ENCODE results near the gene POU2AF3.

POU2AF3 gene

GRCh38 chr11:111336062-111336461, 37.7 kb downstream of the POU2AF3 start:
- no peak overlapping the region for H3K4me3 ChIP-seq (ENCODE audit: low read length, poor library complexity, severe bottlenecking)
- peaks cover 8% of the 10 kb centered on the region for H3K9me3 ChIP-seq (ENCODE audit: insufficient read depth, low read depth, low read length)
- no peak overlapping the region for H3K9ac ChIP-seq (ENCODE audit: low read depth, low read length, poor library complexity, severe bottlenecking)
- H3K9me2 ChIP-seq (replicated peaks; ENCODE audit: low read depth, low read length): no peaks in the 10 kb centered on the region
- no peaks in the 10 kb centered on the region for H4K20me1 ChIP-seq (ENCODE audit: insufficient read depth, low read length, poor library complexity, severe bottlenecking)
- H3K4me1 ChIP-seq (ENCODE audit: insufficient read depth, low read length, poor library complexity, severe bottlenecking): no peaks in the 10 kb centered on the region
- no peaks in the 10 kb centered on the region for H3K27me3 ChIP-seq (ENCODE audit: insufficient read depth, low read length, poor library complexity, severe bottlenecking)
- H2AFZ ChIP-seq (ENCODE audit: low read length): no peak overlapping the region
- H3K4me2 ChIP-seq (ENCODE audit: low read depth, low read length, poor library complexity, severe bottlenecking): no peak overlapping the region
- no peak for TF ChIP-seq EZH2phosphoT487 (IDR thresholded peaks at IDR 0.05; ENCODE audit: borderline replicate concordance)
- TF ChIP-seq, protein P1, sequence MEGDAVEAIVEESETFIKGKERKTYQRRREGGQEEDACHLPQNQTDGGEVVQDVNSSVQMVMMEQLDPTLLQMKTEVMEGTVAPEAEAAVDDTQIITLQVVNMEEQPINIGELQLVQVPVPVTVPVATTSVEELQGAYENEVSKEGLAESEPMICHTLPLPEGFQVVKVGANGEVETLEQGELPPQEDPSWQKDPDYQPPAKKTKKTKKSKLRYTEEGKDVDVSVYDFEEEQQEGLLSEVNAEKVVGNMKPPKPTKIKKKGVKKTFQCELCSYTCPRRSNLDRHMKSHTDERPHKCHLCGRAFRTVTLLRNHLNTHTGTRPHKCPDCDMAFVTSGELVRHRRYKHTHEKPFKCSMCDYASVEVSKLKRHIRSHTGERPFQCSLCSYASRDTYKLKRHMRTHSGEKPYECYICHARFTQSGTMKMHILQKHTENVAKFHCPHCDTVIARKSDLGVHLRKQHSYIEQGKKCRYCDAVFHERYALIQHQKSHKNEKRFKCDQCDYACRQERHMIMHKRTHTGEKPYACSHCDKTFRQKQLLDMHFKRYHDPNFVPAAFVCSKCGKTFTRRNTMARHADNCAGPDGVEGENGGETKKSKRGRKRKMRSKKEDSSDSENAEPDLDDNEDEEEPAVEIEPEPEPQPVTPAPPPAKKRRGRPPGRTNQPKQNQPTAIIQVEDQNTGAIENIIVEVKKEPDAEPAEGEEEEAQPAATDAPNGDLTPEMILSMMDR (conservative IDR thresholded peaks at IDR 0.05; ENCODE audit: low read length): no peak
- H3K79me2 ChIP-seq (ENCODE audit: insufficient read depth, low read length): no peaks in the 10 kb centered on the region
- no peaks in the 10 kb centered on the region for H3F3A ChIP-seq (ENCODE audit: low read depth)
- no peaks in the 10 kb centered on the region for H3K36me3 ChIP-seq (ENCODE audit: insufficient read depth, low read length)

DNA sequence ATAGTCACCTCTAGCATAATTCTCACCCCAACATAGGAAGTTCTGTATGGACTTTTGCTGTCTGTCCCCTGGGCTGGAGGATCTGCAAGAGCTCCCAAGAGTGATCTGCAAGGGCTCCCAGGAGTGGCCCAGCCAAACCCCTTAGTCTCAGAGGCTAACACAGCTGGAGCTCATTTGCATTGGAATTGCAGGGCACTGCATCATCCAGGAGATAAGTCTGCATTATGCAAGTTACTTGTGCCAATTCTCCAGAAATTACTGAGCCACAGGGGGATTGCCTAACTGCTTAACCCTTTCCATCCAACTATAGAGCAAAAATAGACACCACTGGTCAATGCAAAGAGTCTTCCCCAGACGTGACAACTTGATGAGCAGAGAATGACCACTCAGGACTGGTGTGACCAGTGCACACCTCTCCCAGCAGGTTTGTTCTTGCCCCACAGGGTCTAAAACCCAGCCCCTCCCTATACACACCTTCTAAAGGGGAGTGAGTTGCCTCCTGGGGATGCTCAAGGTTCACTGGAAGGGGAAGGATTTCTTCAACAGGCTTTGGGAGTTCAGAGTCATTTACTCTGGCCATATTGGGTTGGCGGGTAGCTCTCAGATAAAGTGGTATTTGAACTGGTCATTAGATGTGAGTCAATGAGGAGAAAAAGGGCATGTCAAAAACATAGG, 38.4 kb downstream of the POU2AF3 start:
- Histone ChIP-seq H4K20me1 (ENCODE audit: insufficient read depth, low read length, poor library complexity, severe bottlenecking) (no peaks in the 10 kb centered on the region), H2AFZ (ENCODE audit: low read length) (no peak overlapping the region), H3K9me2 (replicated peaks; ENCODE audit: low read depth, low read length) (no peaks in the 10 kb centered on the region), H3K4me2 (ENCODE audit: low read depth, low read length, poor library complexity, severe bottlenecking) (no peak overlapping the region), H3K9ac (ENCODE audit: low read depth, low read length, poor library complexity, severe bottlenecking) (no peak overlapping the region), H3K27me3 (ENCODE audit: insufficient read depth, low read length, poor library complexity, severe bottlenecking) (no peaks in the 10 kb centered on the region), H3K9me3 (ENCODE audit: insufficient read depth, low read depth, low read length) (peaks cover 8% of the 10 kb centered on the region), H3F3A (ENCODE audit: low read depth) (no peaks in the 10 kb centered on the region), H3K36me3 (ENCODE audit: insufficient read depth, low read length) (no peaks in the 10 kb centered on the region), H3K4me1 (ENCODE audit: insufficient read depth, low read length, poor library complexity, severe bottlenecking) (no peaks in the 10 kb centered on the region), H3K4me3 (ENCODE audit: low read length, poor library complexity, severe bottlenecking) (no peak overlapping the region), H3K79me2 (ENCODE audit: insufficient read depth, low read length) (no peaks in the 10 kb centered on the region)
- TF ChIP-seq EZH2phosphoT487 (IDR thresholded peaks at IDR 0.05; ENCODE audit: borderline replicate concordance): no peak

DNA sequence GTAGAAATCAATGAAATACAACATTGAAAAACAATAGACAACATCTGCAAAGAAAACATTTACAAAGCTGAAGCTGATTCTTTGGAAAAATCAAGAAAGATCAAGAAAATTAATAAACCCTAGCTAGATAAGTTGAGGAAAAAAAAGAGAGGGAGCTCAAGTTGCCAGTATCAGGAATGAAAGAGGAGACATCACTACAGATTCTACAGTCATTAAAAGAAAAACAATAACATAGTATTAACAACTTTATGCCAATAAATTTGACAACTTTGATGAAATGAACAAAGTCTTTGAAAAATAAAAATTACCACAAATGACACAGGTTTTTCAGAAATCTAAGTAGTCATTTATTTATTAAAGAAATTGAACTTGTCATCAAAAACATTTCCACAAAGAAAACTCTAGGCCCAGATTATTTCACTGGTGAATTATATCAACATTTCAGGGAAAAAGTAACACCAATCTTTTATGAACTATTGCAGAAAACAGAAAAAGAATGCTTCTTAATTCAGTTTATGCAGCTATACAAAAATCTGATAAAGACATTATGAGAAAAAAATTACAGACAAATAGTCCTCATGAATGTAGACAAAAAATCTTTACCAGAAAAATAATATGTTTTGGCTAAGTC, 41.5 kb downstream of the POU2AF3 start:
- Histone ChIP-seq H3K4me2 (ENCODE audit: low read depth, low read length, poor library complexity, severe bottlenecking) (no peak overlapping the region), H3K4me1 (ENCODE audit: insufficient read depth, low read length, poor library complexity, severe bottlenecking) (no peaks in the 10 kb centered on the region), H4K20me1 (ENCODE audit: insufficient read depth, low read length, poor library complexity, severe bottlenecking) (no peaks in the 10 kb centered on the region), H3K36me3 (ENCODE audit: insufficient read depth, low read length) (no peaks in the 10 kb centered on the region), H3K79me2 (ENCODE audit: insufficient read depth, low read length) (no peaks in the 10 kb centered on the region), H3K4me3 (ENCODE audit: low read length, poor library complexity, severe bottlenecking) (no peak overlapping the region), H3K27me3 (ENCODE audit: insufficient read depth, low read length, poor library complexity, severe bottlenecking) (no peaks in the 10 kb centered on the region), H3K9me2 (replicated peaks; ENCODE audit: low read depth, low read length) (no peaks in the 10 kb centered on the region), H3K9me3 (ENCODE audit: insufficient read depth, low read depth, low read length) (peaks cover 8% of the 10 kb centered on the region), H2AFZ (ENCODE audit: low read length) (no peak overlapping the region), H3K9ac (ENCODE audit: low read depth, low read length, poor library complexity, severe bottlenecking) (no peak overlapping the region), H3F3A (ENCODE audit: low read depth) (no peaks in the 10 kb centered on the region)
- TF ChIP-seq, protein P1 (conservative IDR thresholded peaks at IDR 0.05; ENCODE audit: low read length): no peak
- TF ChIP-seq EZH2phosphoT487 (IDR thresholded peaks at IDR 0.05; ENCODE audit: borderline replicate concordance): no peak

Data from Loucy (cell line).